Hematopoietic multipotent progenitor cell treated with erythropoietin and hydrocortisone succinate and interleukin-3 and kit ligand, for 6 days (in vitro differentiated cells): Measurements from ENCODE around the gene DBP.
"Not testable (repeated sequence)": the region's sequence is repeated elsewhere in the genome, so short reads cannot be mapped to it uniquely, and the experiment has no call there.

ENCODE experiments used
- DNase-seq: peaks from one replicate; pipeline ENCODE4 v3.0.0-alpha.2; 2015

Gene DBP

GRCh38 chr19:48639483-48640375, 2.5 kb upstream of the DBP start:
- DNase-seq: no peak

- no peak for DNase-seq
Measured at GRCh38 chr19:48638831-48639381, 1.7 kb upstream of the DBP start.

GRCh38 chr19:48637948-48638830, 1.0 kb upstream of the DBP start:
- peak; percentile 94 for DNase-seq

GRCh38 chr19:48637449-48637947, 319 bp upstream of the DBP start:
- DNase-seq: peak; percentile 99

GRCh38 chr19:48635966-48636858, 967 bp downstream of the DBP start:
- DNase-seq: peak; percentile 52

GRCh38 chr19:48635263-48635965, 1.8 kb downstream of the DBP start:
- DNase-seq: peak; percentile 81

- peak; percentile 99 for DNase-seq
Measured at GRCh38 chr19:48634424-48635262, 2.5 kb downstream of the DBP start.

- no peak for DNase-seq
Measured at GRCh38 chr19:48634036-48634342, 3.2 kb downstream of the DBP start.

- peak; percentile 45 for DNase-seq
Measured at GRCh38 chr19:48633148-48634035, 3.8 kb downstream of the DBP start.

GRCh38 chr19:48632692-48633147, 4.5 kb downstream of the DBP start:
- DNase-seq: peak; percentile 66

GRCh38 chr19:48632286-48632685, 4.9 kb downstream of the DBP start:
- DNase-seq: not testable (repeated sequence)

GRCh38 chr19:48631225-48631624, 6.0 kb downstream of the DBP start:
- peak; percentile 51 for DNase-seq

- peak; percentile 96 for DNase-seq
Measured at GRCh38 chr19:48630296-48631063, 6.7 kb downstream of the DBP start.

- peak; percentile 45 for DNase-seq
Measured at GRCh38 chr19:48629599-48630295, 7.4 kb downstream of the DBP start.

GRCh38 chr19:48629297-48629598, 7.9 kb downstream of the DBP start:
- DNase-seq: no peak

- no peak for DNase-seq
Measured at GRCh38 chr19:48628486-48629296, 8.5 kb downstream of the DBP start.

GRCh38 chr19:48627865-48628314, 9.3 kb downstream of the DBP start:
- no peak for DNase-seq
